GM21576 (cell line): Measurements from ENCODE around the gene PRCD.
"Not testable (repeated sequence)": the region's sequence is repeated elsewhere in the genome, so short reads cannot be mapped to it uniquely, and the experiment has no call there.

Source experiments
- ATAC-seq: cut with Tn5 transposase; IDR thresholded peaks from one replicate; pipeline ENCODE4 v1.9.1; 2021; ENCODE audit warnings: mild to moderate bottlenecking, moderate library complexity; ENCODE audit not compliant: unreplicated experiment

The PRCD gene

DNA sequence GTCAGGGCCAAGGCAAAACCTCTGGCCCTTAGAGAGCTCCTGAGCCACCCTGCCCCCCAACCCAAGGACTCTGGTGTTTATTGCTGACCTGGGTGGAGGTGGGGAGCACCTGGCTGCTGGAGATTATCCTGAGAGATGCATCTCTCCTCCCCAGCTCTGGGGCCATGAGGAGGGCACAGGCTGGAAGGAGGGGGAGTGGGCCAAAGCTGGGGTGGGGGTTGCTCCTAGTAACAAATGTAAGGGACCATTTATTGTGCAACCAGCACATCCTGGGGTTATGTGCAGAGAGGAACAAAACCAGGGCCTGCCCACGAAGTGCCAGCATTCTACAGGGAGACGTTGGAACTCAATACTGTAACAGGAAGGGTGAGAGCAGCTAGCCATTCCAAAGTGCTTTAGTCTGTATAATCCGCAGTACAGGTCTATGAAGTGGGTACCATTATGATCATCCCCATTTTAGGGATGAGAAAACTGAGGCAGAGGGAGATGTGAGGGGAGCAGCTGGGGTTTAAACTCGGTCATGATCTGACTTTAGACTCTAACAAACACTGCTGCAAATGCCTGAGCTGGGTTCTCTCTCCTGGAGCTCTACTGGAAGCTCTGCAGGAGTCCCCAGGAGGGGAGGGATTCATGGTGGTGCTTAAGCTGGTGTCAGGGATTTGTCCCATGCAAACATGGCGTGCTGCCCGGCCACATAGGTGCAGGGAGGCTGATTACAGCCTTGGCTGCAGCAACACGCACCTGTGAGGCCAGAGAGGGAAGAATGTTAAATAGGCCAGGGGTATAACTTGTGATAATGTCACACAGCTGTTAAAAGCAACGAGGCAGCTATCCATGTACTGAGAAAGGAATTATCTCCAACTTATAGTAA lies 37.3 kb upstream of the PRCD start:
- ATAC-seq: no peak

DNA sequence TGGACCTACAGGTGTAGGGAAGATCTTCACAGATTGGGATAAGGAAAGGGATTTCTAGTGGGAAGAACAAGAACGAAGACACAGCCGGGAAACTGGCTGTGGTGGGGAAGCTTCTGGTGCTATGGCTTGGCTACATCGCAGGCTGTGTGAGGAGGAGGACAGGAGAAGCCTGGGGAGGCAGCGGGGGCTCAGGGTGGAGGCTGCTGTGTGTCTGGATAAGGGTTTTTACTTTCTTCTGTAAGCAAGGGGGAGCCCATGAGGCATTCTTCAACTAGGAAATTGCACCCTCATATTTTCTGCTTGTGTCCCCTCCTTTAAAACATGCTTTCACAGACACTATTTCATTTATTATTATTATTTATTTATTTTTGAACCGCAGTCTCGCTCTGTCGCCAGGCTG lies 35.7 kb upstream of the PRCD start:
- no peak for ATAC-seq

DNA sequence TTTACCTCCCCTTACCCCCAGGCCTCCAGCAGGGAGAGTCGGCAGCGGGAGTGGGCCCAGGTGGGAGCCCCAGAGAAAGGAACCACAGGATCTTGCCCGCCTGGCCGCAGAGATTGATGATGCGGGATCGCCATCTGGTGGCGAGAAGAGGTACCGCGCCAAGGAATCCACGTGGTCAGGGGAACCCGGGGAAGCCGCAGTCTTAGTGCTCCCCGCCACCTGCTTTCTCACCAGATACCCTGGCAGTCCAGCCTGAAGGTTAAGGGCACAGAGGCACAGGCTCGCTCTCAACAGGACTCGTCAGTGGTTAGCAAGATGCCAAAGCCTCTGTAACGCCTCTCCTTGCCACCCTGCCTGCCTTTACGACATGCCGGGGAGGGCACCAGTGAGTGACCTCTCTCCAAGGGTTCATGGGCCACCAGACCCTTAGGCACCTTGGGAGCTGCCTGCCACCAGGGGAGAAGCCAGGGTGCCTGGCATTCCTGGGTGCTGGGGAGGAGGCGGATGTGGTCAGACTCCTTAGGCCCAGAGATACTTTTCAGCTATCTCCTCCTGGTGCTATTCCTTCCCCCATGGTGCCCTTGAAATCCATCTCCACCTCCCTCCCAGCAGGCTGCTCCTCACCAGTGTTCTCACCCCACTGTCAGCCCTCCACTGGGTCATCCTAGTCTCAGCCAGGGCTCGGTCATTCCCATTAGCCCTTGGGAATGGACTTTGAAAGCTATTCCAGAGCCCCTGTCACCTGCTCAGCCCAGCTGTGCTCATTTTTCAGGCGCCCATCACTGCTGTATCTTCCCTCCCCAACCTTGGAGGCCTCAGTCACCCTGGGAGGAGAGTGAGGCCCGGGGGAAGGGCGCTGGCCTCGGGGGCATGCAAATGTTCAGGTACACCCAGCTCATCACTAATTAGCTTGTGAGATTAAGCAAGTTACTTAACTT lies 33.2 kb upstream of the PRCD start:
- peak; percentile 50 for ATAC-seq

DNA sequence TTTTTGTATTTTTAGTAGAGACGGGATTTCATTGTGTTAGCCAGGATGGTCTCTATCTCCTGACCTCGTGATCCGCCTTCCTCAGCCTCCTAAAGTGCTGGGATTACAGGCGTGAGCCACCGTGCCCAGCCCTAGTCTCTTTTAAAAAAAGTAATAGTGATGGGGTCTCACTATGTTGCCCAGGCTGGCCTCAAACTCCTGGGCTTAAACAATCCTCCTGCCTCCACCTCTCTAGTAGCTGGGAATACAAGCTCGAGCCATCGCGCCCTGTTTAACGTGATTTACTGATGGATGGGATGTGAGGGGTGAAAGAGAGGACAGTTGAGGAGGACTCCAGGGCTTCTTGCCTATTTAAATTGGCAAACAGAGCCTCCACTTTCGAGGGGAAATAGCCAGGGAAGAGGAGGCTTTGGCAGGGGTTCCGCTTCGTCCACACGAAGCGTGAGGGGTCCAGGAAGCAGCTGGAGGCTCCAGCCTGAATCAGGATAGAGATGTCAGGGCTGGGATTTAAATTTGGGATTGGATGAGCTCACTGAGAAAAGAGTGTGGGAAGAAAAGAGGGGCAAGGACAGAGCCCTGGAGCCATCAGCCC lies 31.3 kb upstream of the PRCD start:
- ATAC-seq: not testable (repeated sequence)

DNA sequence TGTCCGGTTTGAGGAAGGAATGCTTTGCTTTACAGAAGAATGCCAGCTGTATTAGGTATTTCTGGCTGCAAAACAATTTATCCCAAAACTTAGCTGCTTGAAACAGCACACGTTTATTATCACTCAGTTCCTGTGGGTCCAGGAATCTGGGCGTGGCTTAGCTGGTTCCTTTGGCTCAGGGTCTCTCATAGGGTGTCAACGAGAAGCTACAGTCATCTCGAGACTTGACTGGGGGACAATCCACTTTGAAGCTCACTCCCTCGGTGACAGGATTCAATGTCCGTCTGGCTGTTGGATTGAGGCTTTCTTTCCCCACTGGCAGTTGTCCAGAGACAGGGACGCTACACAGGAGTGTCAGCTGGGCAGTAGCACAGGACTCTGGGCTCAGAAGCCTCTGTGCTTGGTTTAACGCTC lies 29.0 kb upstream of the PRCD start:
- no peak for ATAC-seq

DNA sequence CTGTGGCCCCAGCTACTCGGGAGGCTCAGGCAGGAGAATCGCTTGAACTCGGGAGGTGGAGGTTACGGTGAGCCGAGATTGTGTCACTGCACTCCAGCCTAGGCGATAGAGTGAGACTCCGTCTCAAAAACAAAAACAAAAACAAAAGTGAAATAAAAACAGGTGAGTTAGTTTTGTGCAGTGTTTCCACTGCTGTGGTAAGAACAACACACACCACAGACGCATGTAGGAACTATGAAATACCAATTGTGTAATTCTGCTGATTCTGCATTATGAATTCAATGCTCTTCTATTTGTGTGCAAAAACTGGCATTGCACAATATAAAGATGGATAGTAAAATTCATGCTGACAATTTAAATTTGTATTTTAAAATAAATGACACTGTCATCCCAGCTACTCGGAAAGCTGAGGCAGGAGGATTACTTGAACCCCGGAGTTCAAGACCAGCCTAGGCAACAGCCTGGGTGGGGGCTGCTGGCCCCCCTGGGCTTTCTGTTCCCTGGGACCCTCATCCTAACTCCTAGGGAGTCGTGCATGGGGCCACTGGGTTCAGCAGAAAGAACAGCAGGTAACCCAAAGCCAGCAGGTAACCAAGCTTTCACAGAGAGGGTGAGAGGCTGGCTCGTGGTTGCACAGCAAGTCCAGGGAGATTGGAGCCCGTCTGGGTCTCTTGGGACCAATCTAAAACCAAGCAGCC lies 28.0 kb upstream of the PRCD start:
- ATAC-seq: no peak

DNA sequence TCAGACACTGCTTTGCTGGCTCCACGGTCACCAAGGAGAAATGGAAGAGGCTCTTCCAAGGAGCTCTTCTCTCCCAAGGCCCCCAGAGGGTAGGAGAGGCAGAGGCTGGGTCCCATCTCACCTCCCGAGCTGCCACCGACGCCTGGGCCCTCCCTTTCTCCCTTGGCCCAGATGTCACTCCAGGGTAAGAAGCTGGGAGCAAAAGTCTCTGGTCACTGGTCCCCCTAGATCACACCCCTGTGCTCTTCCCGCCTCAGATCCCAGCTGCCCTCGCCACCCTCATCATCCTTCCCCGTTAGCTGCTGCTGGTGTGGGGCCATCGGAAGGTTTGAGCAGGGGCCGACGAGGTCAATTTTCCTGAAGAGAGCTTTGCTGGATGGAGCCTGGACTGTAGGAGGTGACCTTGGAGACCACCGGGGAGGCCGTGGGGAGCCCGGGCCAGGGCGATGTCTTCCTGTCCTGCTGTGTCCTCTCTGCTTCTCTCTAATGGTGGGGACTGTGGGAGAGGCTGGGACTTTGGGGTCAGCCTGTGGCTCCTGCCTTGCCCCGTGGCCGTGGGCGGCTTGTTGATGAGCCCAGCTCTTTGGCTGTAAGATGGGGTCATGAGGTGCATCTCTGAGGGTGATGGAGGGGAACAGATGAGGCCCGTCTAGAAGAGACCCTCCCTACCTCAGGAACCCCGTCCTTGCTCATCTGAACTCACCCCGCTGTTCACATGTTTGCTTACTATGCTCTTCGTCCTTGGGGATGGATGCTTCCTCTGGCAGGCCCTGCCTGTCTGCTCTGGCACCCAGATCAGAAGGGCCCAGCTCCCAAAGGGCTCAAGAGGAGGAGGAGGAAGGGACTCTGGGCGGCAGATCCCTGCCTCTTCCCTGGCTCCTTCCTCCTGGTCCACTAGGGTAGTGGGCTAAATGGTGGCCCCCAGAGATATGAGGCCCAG lies 27.2 kb upstream of the PRCD start:
- ATAC-seq: no peak

DNA sequence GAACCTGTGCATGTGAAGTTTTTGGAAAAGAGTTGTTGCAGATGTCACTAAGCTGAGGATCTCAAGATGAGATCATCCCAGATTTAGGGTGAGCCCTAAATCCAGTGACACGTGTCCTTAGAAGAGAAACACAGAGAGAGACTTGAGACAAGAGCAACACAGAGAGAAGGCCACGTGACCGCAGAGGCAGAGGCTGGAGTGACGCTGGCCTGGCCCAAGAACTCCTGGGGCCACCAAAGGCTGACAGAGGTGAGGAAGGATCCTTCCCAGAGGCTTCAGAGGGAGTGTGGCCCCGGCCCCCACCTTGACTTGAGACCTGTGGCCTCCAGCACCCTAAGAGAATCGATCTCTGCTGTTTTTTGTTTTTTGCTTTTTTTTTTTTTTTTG lies 26.5 kb upstream of the PRCD start:
- no peak for ATAC-seq

DNA sequence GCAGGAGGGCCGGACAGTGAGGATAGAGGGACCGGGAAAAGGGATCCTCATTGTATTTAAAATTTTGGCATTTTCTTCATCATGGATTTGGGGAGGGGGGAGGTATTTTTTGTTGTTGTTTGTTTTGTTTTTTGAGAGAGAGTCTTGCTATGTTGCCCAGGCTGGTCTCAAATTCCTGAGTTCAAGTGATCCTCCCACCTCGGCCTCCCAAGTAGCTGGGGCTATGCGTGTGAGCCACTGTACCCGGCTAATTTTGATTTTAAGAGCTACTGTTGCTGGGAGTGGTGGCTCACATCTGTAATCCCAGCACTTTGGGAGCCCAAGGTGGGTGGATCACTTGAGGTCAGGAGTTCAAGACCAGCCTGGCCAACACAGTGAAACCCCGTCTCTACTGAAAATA lies 25.5 kb upstream of the PRCD start:
- ATAC-seq: not testable (repeated sequence)

DNA sequence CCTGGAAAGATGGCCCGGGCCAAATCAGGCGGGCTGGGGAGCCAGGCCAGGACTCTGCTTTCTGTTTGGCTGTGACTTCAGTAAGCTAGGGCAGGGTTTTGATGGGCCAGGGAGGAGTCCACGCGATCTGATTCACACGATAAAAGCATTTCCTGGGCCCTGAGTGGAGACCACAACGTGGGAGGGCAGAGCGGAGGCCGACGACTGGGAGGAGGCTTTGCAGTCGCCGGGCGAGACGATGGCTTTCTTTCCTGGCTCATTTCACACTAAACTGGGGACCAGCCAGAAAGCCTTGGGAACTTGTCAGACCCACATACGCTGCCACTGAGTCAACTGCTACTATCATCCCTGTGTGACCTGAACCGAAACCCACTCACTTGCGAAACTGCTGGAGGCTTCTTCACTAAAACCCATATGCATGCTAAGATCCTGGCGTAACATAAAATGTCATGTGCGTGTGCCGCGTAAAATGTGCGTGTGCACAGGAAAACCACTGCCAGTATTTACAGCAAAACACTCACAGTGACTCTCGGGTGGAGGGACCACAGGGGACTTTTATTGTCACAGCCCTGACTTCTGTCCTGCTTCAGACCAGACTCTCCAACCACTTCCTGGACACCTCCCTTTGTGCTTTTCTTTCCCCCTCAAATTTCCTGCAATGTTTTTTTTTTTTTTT lies 24.4 kb upstream of the PRCD start:
- peak; percentile 49 for ATAC-seq

DNA sequence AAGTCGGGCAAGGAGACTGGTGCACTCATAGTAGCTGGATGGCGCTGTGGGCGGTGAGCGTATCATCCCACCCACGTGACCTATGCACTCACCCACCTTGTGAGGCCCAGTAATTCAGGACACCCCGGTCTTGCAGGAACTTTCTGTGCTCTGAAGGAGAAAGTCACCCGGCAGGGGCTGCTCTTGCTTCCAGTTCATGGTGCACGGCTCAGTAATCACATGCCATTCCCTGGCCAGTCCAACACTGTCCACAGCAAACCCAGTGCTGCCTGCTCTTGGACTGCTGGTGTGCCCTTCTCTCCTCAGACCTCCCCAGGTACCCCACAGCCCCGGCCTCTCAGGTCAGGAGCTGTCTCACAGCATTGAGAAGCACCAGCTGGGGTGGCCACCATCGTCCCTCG lies 22.2 kb upstream of the PRCD start:
- no peak for ATAC-seq

DNA sequence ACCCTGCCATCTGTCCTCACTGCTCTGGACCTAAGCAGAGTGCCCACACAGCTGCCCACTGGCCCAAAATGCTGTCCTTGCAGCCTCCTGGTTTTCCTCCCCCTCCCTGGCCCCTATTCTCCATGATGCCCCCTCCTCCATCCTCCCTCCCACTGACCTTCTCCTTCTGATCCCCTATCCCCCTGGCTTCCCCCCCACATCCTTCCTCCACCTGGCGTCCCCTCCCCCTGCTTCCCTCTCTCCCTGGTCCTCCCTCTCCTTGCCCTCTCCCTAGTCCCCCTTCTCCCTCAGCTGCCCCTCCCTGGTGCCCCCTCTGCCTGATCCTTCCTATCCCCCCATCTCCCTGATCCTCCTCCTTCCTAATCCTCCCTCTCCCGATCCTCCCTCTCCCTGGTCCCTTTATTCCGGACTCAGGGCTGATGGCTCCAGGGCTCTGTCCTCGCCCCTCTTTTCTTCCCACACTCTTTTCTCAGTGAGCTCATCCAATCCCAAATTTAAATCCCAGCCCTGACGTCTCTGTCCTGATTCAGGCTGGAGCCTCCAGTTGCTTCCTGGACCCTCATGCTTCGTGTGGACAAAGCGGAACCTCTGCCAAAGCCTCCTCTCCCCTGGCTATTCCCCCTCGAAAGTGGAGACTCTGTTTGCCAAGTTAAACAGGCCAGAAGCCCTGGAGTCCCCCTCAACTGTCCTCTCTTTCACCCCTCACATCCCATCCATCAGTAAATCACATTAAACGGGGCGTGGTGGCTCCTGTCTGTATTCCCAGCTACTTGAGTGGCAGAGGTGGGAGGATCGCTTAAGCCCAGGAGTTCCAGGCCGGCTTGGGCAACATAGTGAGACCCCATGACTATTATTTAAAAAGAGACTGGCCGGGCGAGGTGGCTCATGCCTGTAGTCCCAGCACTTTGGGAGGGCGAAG lies 20.5 kb upstream of the PRCD start:
- ATAC-seq: no peak

DNA sequence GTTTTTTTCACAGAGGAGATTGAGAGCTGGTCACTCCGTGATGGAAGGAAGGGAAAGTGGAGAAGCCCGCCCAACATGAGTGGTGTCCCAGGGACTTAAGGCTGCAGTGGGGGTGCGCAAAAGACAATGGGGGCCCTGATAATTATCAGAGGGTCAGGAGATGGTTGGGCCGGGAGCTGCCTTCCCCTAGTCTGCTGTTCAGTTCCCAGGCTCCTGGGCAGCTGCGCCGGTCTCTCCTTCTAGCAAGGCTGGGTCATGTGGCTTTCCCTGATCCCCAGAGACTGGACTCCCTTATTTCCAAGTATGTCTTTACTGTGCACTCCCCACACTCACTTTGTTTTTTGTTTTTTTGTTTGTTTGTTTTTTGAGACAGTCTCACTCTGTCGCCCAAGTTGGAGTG lies 18.6 kb upstream of the PRCD start:
- ATAC-seq: no peak

DNA sequence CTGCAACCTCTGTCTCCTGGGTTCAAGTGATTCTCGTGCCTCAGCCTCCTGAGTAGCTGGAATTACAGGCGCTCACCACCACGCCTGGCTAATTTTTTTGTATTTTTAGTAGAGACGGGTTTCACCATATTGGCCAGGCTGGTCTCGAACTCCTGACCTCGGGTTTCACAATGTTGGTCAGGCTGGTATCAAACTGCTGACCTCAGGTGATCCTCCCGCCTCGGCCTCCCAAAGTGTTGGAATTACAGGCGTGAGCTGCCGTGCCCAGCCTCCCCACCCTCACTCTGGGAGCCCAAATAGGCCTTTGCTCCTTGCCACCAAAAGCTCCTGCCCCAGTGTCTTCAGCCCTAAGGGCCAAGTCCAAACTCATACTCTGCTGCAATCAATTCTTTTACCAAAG lies 18.2 kb upstream of the PRCD start:
- ATAC-seq: not testable (repeated sequence)

DNA sequence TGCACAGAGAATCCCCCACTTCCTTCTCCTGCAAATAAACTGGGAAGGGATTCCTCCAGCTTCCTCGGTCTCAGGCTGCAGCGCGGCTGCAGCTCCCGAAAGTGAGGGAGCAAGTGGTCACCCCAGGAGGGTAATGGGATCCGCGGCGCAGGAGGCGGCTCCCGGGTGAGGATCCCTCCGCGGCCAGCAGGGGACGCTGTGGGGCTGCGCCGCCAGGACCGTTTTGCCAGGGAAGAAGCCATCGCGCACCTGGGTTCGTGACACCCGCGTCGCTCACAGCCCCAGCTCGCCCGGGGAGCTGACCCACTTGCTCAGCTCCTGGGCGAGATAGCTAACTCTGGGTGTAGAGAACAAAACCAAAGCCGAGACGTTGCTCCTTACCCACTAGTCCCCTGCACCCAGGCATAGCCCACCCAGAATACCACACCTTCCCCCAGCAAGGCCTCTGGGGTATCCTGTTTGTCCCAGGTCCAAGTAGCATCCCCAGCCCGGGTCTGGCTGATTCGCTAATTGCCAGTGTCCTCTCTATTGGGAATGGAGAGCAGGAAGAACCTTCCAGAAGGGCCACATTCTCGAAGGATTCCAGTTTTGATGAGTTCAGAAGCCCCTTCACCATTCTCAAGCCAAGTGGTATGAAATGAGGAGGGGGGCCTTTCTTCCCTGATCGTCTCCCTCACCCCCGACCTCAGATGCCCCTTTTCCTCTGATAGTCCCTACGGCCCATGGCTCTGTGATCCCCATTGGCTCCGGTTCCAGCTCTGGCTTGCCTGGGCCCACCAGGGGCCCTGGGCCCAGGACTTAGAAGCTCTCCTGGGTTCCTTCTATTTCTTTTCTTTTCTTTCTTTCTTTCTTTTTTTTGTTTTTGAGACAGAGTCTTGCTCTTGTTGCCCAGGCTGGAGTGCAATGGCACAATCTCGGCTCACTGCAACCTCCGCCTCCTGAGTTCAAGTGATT lies 16.5 kb upstream of the PRCD start:
- ATAC-seq: no peak

DNA sequence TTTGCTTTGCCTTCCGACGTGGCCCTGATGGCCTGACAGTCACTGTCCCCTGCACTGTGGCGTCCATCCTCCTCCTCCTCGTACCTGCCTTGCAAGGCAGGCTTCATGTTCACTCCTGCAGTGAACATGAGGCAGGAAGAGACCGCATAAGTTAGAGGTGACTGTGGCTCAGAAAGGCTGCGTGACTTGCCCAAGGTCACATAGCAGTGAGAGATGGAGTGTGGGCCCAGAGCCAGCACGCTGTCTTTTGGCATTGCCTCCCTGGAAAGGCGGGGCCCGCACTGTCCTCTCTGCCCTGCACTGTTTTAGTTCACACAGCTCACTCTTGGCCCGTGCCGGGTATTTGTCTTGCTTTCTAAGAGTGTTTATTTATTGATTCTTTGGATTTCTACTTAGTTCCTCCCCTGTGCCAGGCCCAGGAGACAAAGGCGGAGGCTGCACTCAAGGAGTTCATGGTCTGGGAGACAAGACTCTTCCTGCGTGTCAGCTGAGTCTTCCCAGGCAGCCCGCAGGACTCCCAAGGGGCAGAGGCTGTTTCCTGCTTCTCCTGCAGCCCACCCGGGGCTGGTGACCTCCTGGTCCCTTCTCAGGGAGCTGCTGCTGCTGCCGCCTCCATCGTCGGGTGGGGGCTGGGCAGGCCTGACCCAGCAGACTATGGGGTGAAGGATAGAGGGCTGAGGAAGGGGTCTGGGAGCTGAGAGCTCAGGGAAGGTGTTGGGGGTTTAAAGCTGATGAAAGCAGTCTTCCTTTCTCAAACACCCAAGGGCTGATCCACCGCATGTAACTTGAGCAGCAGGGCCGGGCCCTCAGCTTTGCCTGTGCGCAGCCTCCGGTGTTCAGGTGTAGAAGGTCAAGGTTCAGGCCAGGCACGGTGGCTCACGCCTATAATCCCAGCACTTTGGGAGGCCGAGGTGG lies 15.0 kb upstream of the PRCD start:
- ATAC-seq: no peak
